GM19468 (cell line): ENCODE measurements around the gene PPIE.
"Not testable (repeated sequence)": the region's sequence is repeated elsewhere in the genome, so short reads cannot be mapped to it uniquely, and the experiment has no call there.

Source experiments
- ATAC-seq: cut with Tn5 transposase; IDR thresholded peaks from one replicate; pipeline ENCODE4 v1.9.1; 2021; ENCODE audit warnings: mild to moderate bottlenecking, moderate library complexity, moderate number of reproducible peaks; ENCODE audit not compliant: unreplicated experiment; ENCODE audit errors: extremely low read depth

The PPIE gene

DNA sequence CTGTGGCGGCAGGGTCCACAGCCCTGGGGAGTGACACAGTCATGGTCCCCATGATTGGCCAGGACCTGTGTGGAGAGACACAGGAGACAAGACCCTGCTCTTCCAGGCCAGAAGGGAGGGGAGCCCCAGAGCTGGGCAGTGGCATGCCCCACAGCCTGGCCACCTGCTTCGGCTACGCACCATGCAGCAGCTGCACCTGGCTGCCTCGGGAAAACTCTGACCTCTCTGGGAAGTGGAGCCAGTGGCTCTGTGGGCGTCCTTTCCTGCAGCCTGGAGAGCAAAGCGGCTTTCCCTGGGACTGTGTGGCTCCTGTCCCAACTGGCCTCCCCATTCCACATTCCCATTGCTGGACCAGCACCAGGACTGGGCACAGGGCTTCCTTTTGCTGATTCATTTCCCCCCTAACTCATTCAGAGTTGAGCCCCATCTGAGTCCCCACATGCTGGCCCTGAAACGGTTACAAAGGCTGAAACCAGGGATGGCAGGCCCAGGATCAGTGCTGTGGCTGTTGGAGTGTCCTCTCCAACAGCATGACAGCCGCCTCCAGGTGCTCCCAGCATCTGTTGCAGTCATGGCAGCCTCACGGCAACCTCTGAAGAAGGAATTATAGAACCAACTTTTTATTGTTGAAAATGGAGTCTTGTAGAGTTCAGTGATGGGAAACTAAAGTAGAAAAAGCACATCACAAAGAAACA is 17.4 kb downstream of the PPIE start:
- no peak for ATAC-seq

DNA sequence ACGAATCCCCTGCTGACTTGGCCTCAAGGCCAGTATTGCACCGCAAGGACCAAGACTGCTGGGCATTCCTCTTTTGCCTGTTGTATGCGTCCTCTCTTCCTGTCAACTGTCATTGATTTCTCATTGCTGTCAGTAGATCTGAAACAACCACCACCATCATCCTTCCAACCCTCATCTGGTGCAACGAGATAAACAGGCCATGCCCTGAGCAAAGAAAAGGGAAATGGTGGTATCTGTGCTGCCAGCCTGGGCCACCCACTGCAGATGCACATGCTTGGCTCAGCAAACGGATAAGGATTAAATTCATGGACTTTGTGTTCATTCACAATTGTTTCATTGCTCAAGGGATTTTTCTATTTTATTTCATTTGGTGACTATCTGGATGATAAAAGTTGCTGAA is 18.8 kb downstream of the PPIE start:
- no peak for ATAC-seq

DNA sequence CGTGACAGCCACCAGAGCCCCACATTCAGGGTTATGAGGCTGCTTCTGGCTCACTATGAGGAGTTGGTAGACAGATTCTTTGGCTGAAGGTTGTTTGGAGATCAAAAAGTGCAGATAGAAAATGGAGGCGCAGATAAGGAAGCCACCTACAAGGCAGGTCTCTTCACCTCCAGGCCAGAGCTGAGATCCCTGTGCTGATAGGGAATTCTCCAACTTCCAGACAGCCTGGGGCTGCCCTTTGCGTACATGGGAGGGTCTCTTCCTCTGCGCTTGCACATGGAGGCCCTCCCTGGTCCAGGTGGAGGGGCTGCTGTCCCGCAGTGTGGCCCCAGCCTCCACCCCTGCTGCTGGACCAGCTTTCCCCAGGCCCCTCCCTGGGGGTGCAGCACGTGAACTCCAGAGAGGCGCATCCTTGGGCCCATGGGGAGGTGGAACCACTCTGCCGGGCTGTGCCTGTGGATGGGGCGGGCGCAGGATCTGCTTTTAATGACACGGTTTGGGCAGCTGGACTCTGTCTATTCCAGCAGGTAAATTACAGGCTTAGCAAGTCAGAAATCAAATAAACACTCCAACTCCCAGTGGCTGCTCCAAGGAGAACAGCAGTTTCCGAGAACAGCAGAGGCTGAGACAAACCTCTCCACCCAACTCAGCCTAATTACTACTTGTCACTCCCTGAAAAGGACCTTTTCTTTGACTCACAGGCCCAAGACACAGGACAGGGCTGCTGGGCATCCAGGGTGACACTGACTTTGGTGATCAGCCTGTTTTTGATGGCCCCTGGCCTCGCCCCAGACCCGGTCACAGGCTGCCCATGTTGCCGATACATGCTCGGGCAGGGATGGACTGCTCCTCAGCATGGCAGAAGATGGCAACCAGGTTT is 20.1 kb downstream of the PPIE start:
- ATAC-seq: no peak

GRCh38 chr1:39759436-39759726 is 20.7 kb downstream of the PPIE start:
- ATAC-seq: no peak

DNA sequence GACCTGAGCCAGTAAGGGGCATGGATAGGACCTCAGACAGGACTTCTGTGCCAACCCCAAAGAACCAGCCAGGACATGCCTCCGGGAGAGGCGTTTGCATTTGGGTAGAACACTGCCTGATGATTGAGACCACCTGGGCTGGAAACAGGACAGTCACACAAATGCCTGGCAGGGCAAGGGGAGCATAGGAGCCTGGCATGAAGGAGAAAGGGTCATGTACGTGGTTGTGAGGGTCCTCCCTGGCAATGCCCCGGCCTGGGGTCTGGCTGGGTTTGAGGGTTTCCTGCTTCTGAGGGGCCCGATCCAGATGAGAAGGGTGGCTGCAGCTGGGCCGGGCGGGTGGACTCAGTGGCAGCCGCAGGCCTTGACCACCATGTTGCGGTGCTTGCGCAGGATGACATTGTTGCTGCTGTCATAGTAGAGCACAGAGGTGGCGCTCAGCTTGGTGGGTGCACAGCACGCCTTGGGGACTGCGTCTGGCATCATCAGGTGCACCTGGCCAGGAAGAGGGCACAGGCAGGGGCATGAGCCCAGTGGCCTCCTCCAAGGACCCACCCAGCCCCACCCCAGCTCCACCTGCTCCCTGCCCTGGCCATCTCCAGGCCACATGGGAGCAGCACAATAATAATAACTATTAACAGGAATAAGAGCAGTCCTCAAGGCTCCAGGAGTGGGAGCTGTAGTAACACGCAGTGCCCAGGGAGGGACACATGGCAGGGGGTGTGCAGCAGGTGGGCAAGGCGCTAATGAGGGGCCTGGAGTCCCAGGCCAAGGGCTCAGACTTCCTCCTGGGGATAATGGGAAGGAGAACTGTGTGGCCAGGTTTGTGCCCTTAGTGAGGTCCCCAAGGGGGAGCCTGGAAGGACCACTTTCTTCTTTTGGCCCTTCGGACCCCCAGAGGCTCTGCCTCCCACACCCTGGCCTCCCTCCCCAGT is 21.7 kb downstream of the PPIE start:
- no peak for ATAC-seq

- no peak for ATAC-seq
Measured at GRCh38 chr1:39761016-39761415, 22.3 kb downstream of the PPIE start.

GRCh38 chr1:39761557-39762260 is 23.0 kb downstream of the PPIE start:
- ATAC-seq: no peak

DNA sequence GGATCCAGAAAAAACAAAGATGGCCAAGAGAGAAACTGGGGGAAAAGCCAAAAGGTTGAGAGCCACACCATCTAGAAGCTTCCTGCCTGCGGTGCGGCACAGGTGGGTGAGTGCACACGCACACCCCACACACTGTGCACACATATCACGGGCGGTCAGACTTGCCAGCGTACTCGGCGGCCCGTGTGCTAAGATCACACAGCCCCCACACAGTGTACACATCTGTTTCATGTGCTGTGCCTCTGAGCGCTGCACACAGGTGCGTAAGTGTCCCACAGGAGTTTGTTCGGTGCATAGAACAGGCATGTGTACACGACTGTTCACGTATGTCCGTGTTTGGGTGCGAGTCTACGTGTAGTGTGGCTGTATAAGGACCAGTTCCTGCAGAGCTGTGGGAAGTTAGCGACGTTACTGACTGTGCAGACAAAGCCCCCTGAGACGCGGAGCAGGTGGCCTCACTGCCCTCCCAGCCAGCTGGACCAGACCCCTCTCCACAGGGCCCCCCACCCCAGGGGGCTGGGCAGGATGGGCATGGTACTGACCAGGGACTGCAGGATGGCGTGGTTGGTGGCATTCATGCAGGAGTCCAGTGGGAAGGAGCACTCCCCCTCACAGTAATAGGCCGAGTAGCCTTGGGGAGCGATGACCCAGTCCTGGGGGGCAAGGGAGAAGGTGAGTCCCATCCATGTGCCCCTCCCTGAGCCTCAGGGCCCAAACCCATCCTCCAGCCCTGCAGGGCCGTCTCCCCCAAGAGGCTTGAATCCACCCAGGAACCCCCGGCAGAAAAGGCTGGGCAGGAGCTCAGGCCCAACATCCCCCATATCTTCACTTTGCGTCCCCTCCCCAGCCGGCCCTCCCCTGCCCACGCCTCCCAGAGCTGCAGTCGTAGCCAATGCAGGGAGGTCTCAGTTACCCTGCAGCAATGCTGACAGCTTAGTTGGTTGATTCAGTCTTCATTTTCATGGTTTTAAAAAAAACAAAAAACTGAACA is 24.2 kb downstream of the PPIE start:
- ATAC-seq: no peak

GRCh38 chr1:39763619-39764374 is 25.1 kb downstream of the PPIE start:
- ATAC-seq: not testable (repeated sequence)

GRCh38 chr1:39764512-39764911 is 25.8 kb downstream of the PPIE start:
- not testable (repeated sequence) for ATAC-seq

GRCh38 chr1:39766466-39766865 is 27.8 kb downstream of the PPIE start:
- not testable (repeated sequence) for ATAC-seq

DNA sequence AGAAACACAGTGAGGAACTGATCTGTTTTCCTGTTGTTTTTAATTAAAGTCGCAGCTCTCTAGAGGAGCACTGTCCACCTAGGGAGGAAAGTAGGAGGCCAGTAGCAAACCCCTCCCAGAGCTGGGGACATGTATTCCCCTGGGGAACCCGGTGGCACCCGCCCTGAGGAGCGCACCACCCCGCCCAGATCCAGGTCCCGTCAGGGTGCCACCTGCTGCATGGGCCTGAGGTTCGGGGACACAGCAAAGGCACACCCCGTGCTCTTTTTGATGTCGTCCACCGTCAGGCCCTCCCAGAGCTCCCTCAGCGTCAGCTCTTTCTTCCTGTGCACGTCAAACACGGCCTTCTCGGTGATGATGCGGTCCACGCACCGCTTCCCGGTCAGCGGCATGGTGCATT is 30.8 kb downstream of the PPIE start:
- ATAC-seq: not testable (repeated sequence)

GRCh38 chr1:39770100-39771021 is 31.7 kb downstream of the PPIE start:
- not testable (repeated sequence) for ATAC-seq

DNA sequence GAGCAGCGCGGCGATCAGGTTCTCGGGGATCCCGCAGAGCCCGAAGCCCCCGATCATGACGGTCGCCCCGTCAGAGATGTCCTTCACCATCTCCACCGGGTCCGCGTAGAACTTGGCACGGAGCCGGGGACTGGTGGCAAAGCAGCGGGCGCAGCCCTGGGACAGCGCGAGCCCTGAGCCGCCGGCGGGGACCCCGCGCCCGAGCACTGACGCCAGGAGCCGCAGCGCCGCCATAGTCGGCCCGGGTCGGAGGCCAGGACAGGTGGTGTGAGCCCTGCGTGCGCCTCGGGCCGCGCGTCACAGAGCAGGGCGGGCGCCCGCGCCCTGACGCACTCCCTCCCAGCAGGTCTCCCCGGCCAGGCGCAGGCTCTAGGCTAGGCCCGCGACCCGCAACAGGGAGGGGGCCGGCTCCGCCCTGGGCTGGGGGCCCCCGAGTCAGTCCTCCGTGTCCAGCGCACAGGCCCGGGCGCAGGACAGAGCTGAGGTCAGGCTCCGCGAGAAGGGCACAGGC is 32.4 kb downstream of the PPIE start, which contains the start of gene OXCT2:
OXCT2 (minus strand) TSS at position 327 of the 511 bp plus-strand sequence; CDS start at position 234, 93 bp downstream.
- ATAC-seq: not testable (repeated sequence)

DNA sequence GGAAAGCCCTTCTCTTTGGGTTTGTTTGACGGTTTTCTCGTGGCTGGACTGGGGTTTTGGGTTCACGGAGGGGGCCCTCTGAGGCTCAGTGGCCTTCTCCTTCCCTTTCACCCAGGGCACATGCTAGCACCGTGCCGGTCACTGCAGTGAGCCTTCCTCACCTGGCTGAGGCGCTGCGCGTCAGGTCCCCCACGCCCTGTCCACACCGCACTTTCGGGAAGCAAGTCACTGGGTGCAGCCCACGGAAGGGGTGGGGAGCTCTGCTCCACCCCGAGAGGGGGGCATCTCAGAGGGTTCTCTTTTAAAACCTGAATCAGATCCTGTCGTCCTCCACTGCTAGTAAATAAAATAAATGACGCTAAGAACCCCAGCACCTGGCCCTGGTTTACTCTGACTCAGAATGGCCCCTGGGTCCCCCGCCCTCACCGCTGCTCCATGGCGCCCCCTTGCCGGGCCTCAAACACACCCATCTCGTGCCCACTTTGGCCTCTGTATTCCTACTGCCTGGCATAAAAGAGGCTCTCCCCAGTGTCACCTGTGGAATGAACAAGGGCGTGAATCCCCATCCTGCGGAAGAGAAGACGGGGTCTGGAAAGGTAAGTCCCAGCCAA is 34.8 kb downstream of the PPIE start:
- ATAC-seq: not testable (repeated sequence)

DNA sequence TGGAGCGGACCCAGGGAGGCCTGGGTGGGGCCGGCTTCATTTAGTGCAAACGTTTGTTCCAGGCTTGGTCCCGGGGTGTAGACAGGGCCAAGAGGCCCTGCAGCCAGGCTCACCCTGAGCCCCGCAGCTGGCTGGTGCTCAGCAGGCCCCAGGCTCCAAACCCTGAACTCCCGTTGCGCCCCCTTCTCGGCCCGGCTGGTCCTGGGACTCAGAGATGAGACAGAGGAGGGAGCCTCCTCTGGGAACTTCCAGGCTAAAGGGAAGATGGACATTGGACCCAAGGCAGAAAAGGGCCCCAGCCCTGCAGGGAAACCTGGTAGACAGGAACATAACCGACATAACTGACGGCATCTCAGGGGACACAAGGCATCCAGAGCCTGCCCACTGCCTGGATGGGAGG is 36.5 kb downstream of the PPIE start:
- not testable (repeated sequence) for ATAC-seq
